ENCODE data around the gene ERAS.

ERAS gene

DNA sequence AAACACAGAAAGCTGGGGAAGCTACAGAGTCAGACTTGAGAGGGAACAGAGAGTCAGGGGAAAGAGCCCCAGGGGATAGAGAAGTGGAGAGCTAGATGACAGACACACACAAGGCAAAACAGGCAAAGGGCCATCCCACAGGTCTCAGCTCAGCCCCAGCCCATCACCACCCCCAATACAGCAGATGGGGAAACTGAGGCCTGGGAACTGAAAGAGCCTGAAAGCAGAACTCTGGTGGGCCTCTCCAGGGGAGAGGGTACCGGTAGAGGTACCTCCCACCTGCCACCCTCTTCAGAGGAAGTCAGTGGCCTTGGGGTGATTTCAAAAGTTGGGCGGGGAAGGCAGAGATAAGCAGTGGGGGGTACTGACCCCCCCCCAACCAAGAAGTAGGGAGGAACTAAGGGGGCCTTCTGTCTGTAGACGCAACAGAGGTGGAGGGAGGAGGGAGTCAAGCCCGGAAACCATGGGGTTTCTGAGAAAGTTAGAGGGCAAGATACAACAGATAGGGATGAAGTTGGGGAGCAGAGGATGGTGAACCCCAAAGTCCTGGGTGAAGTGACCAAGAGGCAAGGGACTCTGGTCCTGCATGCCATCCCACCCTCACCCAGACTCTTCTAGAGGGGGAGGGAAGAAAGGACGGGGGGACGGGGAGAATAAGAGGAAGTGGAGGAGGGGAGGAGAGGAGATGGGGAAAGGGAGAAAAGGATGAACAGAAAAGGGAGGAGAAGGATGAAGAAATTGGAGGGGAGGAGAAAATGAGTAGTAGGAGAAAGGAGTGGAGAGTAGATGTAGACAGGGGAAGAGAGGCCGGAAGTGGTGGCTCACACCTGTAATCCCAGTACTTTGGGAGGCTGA is 36.7 kb upstream of the ERAS start:
- H3K36me3 ChIP-seq (replicated peaks): no peaks in the 10 kb centered on the region
- no peak overlapping the region for H3K4me3 ChIP-seq
- in situ Hi-C loops (cut with MboI; ENCODE audit: low sequenced_read_pairs): no loop called here
- DNase-seq (ENCODE audit: low spot score in 2 of 2): no peak
- no peaks in the 10 kb centered on the region for H3K9me3 ChIP-seq
- peaks cover 10% of the 10 kb centered on the region; the same call in 1 of the 2 replicates for H3K27me3 ChIP-seq (ENCODE audit: low read depth)
- H3K4me1 ChIP-seq: no peaks in the 10 kb centered on the region

DNA sequence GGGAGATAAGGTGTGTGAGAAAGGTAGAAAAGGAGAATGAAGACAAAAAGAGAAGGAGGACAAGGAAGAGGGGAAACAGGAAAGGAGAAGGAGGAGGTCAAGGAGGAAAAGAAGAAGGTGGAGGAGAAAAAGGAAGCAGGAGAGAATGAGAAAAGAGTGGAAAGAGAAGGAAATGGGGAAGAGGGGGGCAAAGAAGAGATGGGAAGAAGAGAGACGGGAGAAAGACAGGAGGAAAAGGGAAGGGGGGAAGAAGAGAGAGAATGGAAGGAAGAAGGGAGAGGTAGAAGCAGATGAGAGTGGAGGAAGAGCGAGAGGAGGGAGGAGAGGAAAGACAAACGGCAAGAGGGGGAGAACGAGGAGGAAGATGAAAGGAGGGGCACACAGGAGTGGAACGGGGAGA is 35.8 kb upstream of the ERAS start:
- H3K4me3 ChIP-seq: no peak overlapping the region

GRCh38 chrX:48791063-48791820 is 35.1 kb upstream of the ERAS start:
- Histone ChIP-seq H3K36me3 (replicated peaks) (no peaks in the 10 kb centered on the region), H3K4me3 (no peak overlapping the region), H3K9me3 (no peaks in the 10 kb centered on the region), H3K4me1 (no peaks in the 10 kb centered on the region), H3K27me3 (ENCODE audit: low read depth) (peaks cover 10% of the 10 kb centered on the region; the same call in 1 of the 2 replicates)
- in situ Hi-C loops (cut with MboI; ENCODE audit: low sequenced_read_pairs): no loop called here
- no peak for DNase-seq (ENCODE audit: low spot score in 2 of 2)

More for the DNA sequence above, 35.8 kb upstream of the ERAS start:
- H3K9me3 ChIP-seq: no peaks in the 10 kb centered on the region
- in situ Hi-C loops (cut with MboI; ENCODE audit: low sequenced_read_pairs): no loop called here
- peaks cover 10% of the 10 kb centered on the region; the same call in 1 of the 2 replicates for H3K27me3 ChIP-seq (ENCODE audit: low read depth)
- no peaks in the 10 kb centered on the region for H3K4me1 ChIP-seq
- no peak for DNase-seq (ENCODE audit: low spot score in 2 of 2)
- no peaks in the 10 kb centered on the region for H3K36me3 ChIP-seq (replicated peaks)

GRCh38 chrX:48792219-48792618 is 34.1 kb upstream of the ERAS start:
- H3K36me3 ChIP-seq (replicated peaks): no peaks in the 10 kb centered on the region
- no peak for DNase-seq (ENCODE audit: low spot score in 2 of 2)
- no peaks in the 10 kb centered on the region for H3K9me3 ChIP-seq
- no peak overlapping the region for H3K4me3 ChIP-seq
- H3K4me1 ChIP-seq: no peaks in the 10 kb centered on the region
- in situ Hi-C loops (cut with MboI; ENCODE audit: low sequenced_read_pairs): no loop called here
- peaks cover 7% of the 10 kb centered on the region; the same call in 1 of the 2 replicates for H3K27me3 ChIP-seq (ENCODE audit: low read depth)

DNA sequence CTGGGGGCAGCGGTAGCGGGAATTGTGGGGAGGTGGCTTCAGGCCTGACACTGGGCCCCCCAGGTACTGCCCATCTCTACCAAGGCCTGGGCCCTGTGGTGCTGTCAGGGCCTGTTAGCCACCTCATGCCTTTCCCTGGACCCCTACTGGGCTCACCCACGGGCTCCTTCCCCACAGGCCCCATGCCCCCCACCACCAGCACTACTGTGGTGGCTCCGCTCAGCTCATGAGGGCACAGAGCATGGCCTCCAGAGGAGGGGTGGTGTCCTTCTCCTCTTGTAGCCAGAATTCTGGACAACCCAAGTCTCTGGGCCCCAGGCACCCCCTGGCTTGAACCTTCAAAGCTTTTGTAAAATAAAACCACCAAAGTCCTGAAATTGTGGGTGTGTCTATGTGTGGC is 32.4 kb upstream of the ERAS start:
- Histone ChIP-seq H3K27me3 (ENCODE audit: low read depth) (no peaks in the 10 kb centered on the region; the same call in 1 of the 2 replicates), H3K4me3 (no peak overlapping the region), H3K9me3 (no peaks in the 10 kb centered on the region), H3K36me3 (replicated peaks) (no peaks in the 10 kb centered on the region), H3K4me1 (no peaks in the 10 kb centered on the region)
- in situ Hi-C loops (cut with MboI; ENCODE audit: low sequenced_read_pairs): no loop called here
- no peak for DNase-seq (ENCODE audit: low spot score in 2 of 2)

DNA sequence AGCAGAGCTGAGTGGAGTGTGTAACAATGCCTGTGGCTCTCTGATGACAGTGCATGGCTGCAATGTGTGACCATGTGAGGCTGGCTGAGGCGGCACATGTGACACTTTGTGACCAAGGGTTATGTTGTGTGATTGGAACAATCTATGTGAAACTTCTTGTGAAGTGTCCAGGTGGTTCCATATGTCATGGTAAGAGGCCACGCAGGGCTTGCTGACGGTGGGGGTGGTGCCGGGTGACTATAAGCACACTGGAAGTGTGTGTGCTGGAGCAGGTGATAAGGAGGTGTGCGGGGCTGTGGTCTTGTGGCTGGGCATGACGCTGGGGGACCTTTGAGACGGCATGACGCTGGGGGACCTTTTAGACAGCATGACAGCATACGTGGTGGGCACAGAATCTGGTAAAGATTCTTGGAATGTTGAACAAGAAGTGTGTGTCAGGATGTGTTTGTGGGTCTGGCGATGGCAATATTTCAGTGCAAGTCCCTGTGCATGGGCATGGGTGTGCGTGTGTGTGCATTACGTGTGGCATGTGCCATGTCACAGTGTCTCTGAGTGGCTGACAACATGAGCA is 31.9 kb upstream of the ERAS start:
- DNase-seq (ENCODE audit: low spot score in 2 of 2): no peak
- in situ Hi-C loops (cut with MboI; ENCODE audit: low sequenced_read_pairs): no loop called here
- Histone ChIP-seq H3K36me3 (replicated peaks) (no peaks in the 10 kb centered on the region), H3K27me3 (ENCODE audit: low read depth) (no peaks in the 10 kb centered on the region; the same call in 1 of the 2 replicates), H3K4me3 (no peak overlapping the region), H3K4me1 (no peaks in the 10 kb centered on the region), H3K9me3 (no peaks in the 10 kb centered on the region)

- H3K36me3 ChIP-seq (replicated peaks): no peaks in the 10 kb centered on the region
- in situ Hi-C loops (cut with MboI; ENCODE audit: low sequenced_read_pairs): no loop called here
- H3K4me1 ChIP-seq: no peaks in the 10 kb centered on the region
- no peak for DNase-seq (ENCODE audit: low spot score in 2 of 2)
- H3K4me3 ChIP-seq: no peak overlapping the region
- H3K27me3 ChIP-seq (ENCODE audit: low read depth): no peaks in the 10 kb centered on the region; the same call in 1 of the 2 replicates
- H3K9me3 ChIP-seq: no peaks in the 10 kb centered on the region
Measured at GRCh38 chrX:48794911-48795515, 31.3 kb upstream of the ERAS start.

DNA sequence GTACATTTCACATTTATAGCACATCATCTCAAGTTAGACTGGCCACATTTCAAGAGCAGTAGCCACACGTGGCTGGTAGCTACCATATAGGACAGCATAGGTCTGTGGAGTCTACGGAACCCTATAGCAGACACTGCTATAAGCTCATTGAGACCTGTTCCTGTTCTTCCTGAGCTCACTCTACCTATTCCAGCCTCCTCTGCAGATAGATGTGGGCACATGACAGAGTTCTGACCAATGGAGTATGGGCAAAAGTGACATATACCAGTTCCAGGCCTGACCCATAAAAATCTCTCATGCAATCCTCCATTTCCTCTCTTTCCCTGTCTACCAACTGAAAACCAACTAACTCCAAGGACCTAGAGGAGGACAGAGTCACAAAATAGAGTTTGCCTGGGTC is 28.0 kb upstream of the ERAS start:
- peaks cover 7% of the 10 kb centered on the region for H3K4me1 ChIP-seq
- H3K27me3 ChIP-seq (ENCODE audit: low read depth): no peaks in the 10 kb centered on the region
- H3K36me3 ChIP-seq (replicated peaks): peaks cover 3% of the 10 kb centered on the region; the same call in 1 of the 2 replicates
- no peaks in the 10 kb centered on the region for H3K9me3 ChIP-seq
- in situ Hi-C loops (cut with MboI; ENCODE audit: low sequenced_read_pairs): no loop called here
- no peak overlapping the region for H3K4me3 ChIP-seq
- no peak for DNase-seq (ENCODE audit: low spot score in 2 of 2)

- no peaks in the 10 kb centered on the region for H3K27me3 ChIP-seq (ENCODE audit: low read depth)
- no peaks in the 10 kb centered on the region for H3K9me3 ChIP-seq
- in situ Hi-C loops (cut with MboI; ENCODE audit: low sequenced_read_pairs): no loop called here
- no peak for DNase-seq (ENCODE audit: low spot score in 2 of 2)
- peak overlapping the region; percentile 82 for H3K4me3 ChIP-seq
- peaks cover 13% of the 10 kb centered on the region for H3K36me3 ChIP-seq (replicated peaks)
- peaks cover 7% of the 10 kb centered on the region for H3K4me1 ChIP-seq
Measured at GRCh38 chrX:48800574-48801279, 25.6 kb upstream of the ERAS start.

DNA sequence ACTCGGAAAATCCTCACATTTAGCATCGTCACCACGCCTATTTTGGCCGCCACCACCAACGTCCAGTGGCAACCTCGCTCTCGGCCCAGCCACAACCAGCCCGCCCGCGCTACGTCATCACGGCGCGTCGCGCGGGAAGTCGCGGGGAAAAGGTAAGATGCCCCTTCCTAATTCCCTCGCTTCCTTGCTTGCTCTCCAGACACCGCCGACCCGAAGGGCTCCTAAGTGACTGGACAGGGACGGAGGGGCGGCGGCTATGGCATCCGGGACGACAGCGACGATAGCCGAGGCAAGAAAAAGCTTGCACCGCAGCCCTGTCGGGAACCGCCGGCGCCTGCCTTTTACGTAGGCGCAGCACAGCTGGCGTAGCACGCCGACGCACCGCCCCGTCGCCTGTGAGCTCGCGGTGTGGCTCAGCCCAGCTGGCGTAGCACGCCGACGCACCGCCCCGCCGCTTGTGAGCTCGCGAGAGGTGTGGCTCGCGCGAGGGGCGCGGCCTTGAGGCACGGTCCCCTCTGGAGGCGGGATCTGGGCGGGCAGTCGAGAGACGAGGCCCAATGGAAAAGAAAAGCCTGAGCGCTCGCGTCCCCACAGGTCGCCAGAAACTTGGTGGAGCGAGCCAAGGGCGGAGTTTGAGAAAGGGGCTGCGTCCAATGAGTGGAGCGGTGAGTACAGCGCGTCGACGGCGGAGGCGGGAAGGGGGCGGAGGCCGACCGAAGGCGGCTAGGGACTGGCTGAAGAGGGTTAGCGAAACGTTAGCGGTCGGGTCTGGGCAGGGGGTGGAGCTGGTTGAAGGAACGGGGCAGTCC is 24.8 kb upstream of the ERAS start, which contains the start of gene HDAC6:
TSS of gene HDAC6 (plus strand) at position 788 of the 809 bp plus-strand sequence. CDS start 626 bp downstream, outside the sequence.
- in situ Hi-C loops (cut with MboI; ENCODE audit: low sequenced_read_pairs): no loop called here
- Histone ChIP-seq H3K36me3 (replicated peaks) (peaks cover 13% of the 10 kb centered on the region), H3K4me1 (peaks cover 7% of the 10 kb centered on the region), H3K27me3 (ENCODE audit: low read depth) (no peaks in the 10 kb centered on the region), H3K9me3 (no peaks in the 10 kb centered on the region), H3K4me3 (peak within 1 kb of the TSS; percentile 82)
- peak; percentile 99 to 100 for DNase-seq (ENCODE audit: low spot score in 2 of 2)

DNA sequence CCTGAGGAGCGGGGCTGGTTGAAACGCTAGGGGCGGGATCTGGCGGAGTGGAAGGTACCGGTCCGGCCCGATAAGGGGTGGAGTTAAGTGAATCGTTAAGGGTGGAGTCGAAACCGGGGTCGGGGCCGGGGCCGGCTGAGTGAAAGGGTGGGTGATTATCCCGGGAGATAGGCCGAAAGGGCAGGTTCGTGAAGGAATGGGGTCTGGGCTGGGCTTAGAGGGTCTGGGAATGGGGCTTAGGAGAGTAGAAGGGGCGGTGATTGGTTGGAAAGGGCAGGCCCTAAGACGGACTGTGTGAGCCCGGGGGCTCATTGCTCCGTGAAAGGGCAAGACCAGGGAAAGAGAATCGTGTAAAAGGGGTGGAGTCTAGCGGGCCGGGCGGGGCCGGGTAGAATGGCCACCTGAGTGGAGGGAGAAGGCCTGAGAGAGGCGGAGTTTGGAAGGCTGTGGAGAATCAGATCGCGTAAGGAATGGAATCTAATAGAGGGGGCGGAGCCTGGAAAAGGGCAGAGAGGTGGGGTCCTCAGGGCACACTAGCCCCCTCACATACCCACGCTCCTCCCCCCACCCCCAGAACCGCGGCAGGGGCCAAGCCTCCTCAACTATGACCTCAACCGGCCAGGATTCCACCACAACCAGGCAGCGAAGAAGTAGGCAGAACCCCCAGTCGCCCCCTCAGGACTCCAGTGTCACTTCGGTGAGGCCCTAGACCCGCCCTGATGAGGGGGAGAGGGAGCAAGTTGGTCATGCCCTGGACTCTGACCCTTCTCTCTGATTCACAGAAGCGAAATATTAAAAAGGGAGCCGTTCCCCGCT is 24.0 kb upstream of the ERAS start:
- peak; percentile 97 to 98 for DNase-seq (ENCODE audit: low spot score in 2 of 2)
- no peaks in the 10 kb centered on the region for H3K27me3 ChIP-seq (ENCODE audit: low read depth)
- in situ Hi-C loops (cut with MboI; ENCODE audit: low sequenced_read_pairs): no loop called here
- H3K4me3 ChIP-seq: peak overlapping the region; percentile 55
- H3K36me3 ChIP-seq (replicated peaks): peaks cover 13% of the 10 kb centered on the region
- H3K4me1 ChIP-seq: peaks cover 7% of the 10 kb centered on the region
- no peaks in the 10 kb centered on the region for H3K9me3 ChIP-seq

DNA sequence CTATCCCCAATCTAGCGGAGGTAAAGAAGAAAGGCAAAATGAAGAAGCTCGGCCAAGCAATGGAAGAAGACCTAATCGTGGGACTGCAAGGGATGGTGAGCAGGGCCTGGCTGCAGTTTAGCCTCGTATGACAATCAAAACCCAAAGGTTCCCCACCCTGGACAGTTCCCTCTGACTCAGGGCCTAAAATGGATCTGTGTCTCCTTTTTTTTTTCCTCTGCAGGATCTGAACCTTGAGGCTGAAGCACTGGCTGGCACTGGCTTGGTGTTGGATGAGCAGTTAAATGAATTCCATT is 23.5 kb upstream of the ERAS start:
- Histone ChIP-seq H3K9me3 (no peaks in the 10 kb centered on the region), H3K4me3 (peak overlapping the region; percentile 55), H3K4me1 (peaks cover 7% of the 10 kb centered on the region), H3K36me3 (replicated peaks) (peaks cover 13% of the 10 kb centered on the region), H3K27me3 (ENCODE audit: low read depth) (no peaks in the 10 kb centered on the region)
- in situ Hi-C loops (cut with MboI; ENCODE audit: low sequenced_read_pairs): no loop called here
- DNase-seq (ENCODE audit: low spot score in 2 of 2): no peak
